ENCODE results near the gene FUT3. TPM values are rescaled to one million over a fixed set of nuclear protein-coding genes. Genes with fewer than 3 reads are reported as not detected.

FUT3 gene
- polyA plus RNA-seq, 1 of the 3 experiments (the other 2 are of a cell fraction): not detected

GRCh38 chr19:5808120-5808816, 43.0 kb downstream of the FUT3 start:
- Histone ChIP-seq H3K9ac (no peak overlapping the region), H3K4me3 (ENCODE audit: low read depth in 2 of 2, low read length in 1 of 2) (no peak overlapping the region), H3K36me3 (replicated peaks in 1 of 2; ENCODE audit: control insufficient read depth in 1 of 2, insufficient read depth in 2 of 2, low read length in 1 of 2) (no peaks in the 10 kb centered on the region), H3K27me3 (ENCODE audit: insufficient read depth) (peaks cover 6% of the 10 kb centered on the region; the same call in 1 of the 2 replicates), H3K9me2 (no peaks in the 10 kb centered on the region), H4K20me1 (ENCODE audit: insufficient read depth) (no peaks in the 10 kb centered on the region), H3F3A (replicated peaks; ENCODE audit: insufficient read depth) (no peaks in the 10 kb centered on the region), H3K79me2 (ENCODE audit: insufficient read depth) (no peaks in the 10 kb centered on the region), H3K4me2 (no peak overlapping the region), H2AFZ (ENCODE audit: low read depth) (no peak overlapping the region), H3K4me1 (ENCODE audit: control insufficient read depth in 1 of 2, insufficient read depth in 2 of 2, low read depth in 1 of 2, low read length in 1 of 2) (peaks cover 3 to 10% of the 10 kb centered on the region in 2 experiments; a peak in 1 of 4 replicates), H3K9me3 (no peaks in the 10 kb centered on the region), H3K27ac (ENCODE audit: low read depth in 2 of 2, low read length in 1 of 2) (no peak overlapping the region)
- 90% methylated on average over 10 of the region's 21 CpGs for WGBS (ENCODE audit: low lambda C conversion rate)
- DNase-seq: no peak
- ChIA-PET POLR2A (interaction anchor here (1.2 to 1.6 kb wide), 2 partner anchors 20 to 95 kb away, joined by 8 to 15 read pairs; partner anchors contain the start of gene NDUFA11), CTCF (interaction anchor here (0.6 to 3.7 kb wide), 9 partner anchors 9 to 214 kb away, joined by 3 to 18 read pairs (median 4); no protein-coding TSS in a partner anchor)
- no peak for TF ChIP-seq CHD2 (IDR thresholded peaks at IDR 0.05; ENCODE audit: low read length, partially characterized antibody)
- TF ChIP-seq ZBTB33 (IDR thresholded peaks at IDR 0.05; ENCODE audit: borderline replicate concordance, low read depth): no peak
- no peak for TF ChIP-seq NFIC (IDR thresholded peaks at IDR 0.05; ENCODE audit: borderline replicate concordance)
- no peak for TF ChIP-seq TEAD4 (IDR thresholded peaks at IDR 0.05; ENCODE audit: borderline replicate concordance, insufficient read depth)
- TF ChIP-seq REST (IDR thresholded peaks at IDR 0.05; ENCODE audit: low read depth, low read length): no peak
- TF ChIP-seq RAD21 (IDR thresholded peaks at IDR 0.05; ENCODE audit: low read length): no peak
- TF ChIP-seq FOXJ3 (CRISPR knock-in tag; IDR thresholded peaks at IDR 0.05): no peak
- TF ChIP-seq TCF12 (IDR thresholded peaks at IDR 0.05): no peak
- no peak for TF ChIP-seq TAF1 (IDR thresholded peaks at IDR 0.05; ENCODE audit: borderline replicate concordance, low read depth, low read length)
- TF ChIP-seq NRF1 (IDR thresholded peaks at IDR 0.05; ENCODE audit: low read depth, low read length): no peak
- TF ChIP-seq USF1 (IDR thresholded peaks at IDR 0.05; ENCODE audit: borderline replicate concordance, low read depth): no peak
